Brain pericyte (primary cell): Measurements from ENCODE around the gene ESYT1.
A peak's percentile ranks its signal among the peaks of the same experiment; 100 is the strongest.
"Not testable (repeated sequence)": the region's sequence is repeated elsewhere in the genome, so short reads cannot be mapped to it uniquely, and the experiment has no call there.

Source experiments
- DNase-seq: peaks from one replicate; pipeline ENCODE4 v3.0.0-alpha.2; 2012; ENCODE audit warnings: low read depth, low spot score

ESYT1 gene

GRCh38 chr12:56154246-56154771 is 26.2 kb downstream of the ESYT1 start:
- no peak for DNase-seq

- DNase-seq = no peak
Measured at GRCh38 chr12:56154818-56155217, 26.8 kb downstream of the ESYT1 start.

- no peak for DNase-seq
Measured at GRCh38 chr12:56155256-56155845, 27.3 kb downstream of the ESYT1 start.

GRCh38 chr12:56156464-56157200 is 28.6 kb downstream of the ESYT1 start:
- not testable (repeated sequence) for DNase-seq

GRCh38 chr12:56157201-56158028 is 29.3 kb downstream of the ESYT1 start:
- DNase-seq = peak; percentile 59

- peak; percentile 82 for DNase-seq
Measured at GRCh38 chr12:56158029-56158925, 30.2 kb downstream of the ESYT1 start, which contains the start of gene MYL6. TSS of gene MYL6 (plus strand) at chr12:56158359. CDS start at chr12:56158402, 43 bp downstream.

GRCh38 chr12:56158926-56159461 is 30.9 kb downstream of the ESYT1 start:
- no peak for DNase-seq

GRCh38 chr12:56159482-56160192 is 31.6 kb downstream of the ESYT1 start:
- DNase-seq = no peak

- DNase-seq = no peak
Measured at GRCh38 chr12:56160193-56160763, 32.2 kb downstream of the ESYT1 start.

GRCh38 chr12:56160894-56161689 is 33.0 kb downstream of the ESYT1 start:
- no peak for DNase-seq

- no peak for DNase-seq
Measured at GRCh38 chr12:56161690-56162351, 33.8 kb downstream of the ESYT1 start.

GRCh38 chr12:56162468-56163290 is 34.6 kb downstream of the ESYT1 start:
- DNase-seq = no peak

- no peak for DNase-seq
Measured at GRCh38 chr12:56163533-56164344, 35.7 kb downstream of the ESYT1 start.

- DNase-seq = no peak
Measured at GRCh38 chr12:56164345-56164729, 36.3 kb downstream of the ESYT1 start.

- no peak for DNase-seq
Measured at GRCh38 chr12:56165369-56165768, 37.3 kb downstream of the ESYT1 start.

- no peak for DNase-seq
Measured at GRCh38 chr12:56169229-56169759, 41.2 kb downstream of the ESYT1 start.
